Heart left ventricle (tissue), 13 donors: Measurements from ENCODE around the gene CYP2F1.

Source experiments
- CTCF ChIP-seq, 12 donors: fragments of 200-600 bp; sonication (generic) in 4 of 12; IDR thresholded peaks; one replicate each; pipeline versions ENCODE4 v1.5.0 to v1.8.0; 2018 to 2022; ENCODE audit warnings: antibody characterized with exemption in 12 of 12, mild to moderate bottlenecking in 5 of 12
- POLR2A ChIP-seq, 2 donors: fragments of 450-650 bp; IDR thresholded peaks; one replicate each; pipeline ENCODE4 v1.6.1; 2017; ENCODE audit warnings: antibody characterized with exemption in 2 of 2, mild to moderate bottlenecking in 2 of 2, moderate library complexity in 2 of 2
- donor health status: ischemic (EF 13 %, LVEDD 7.1; RV severe dilation, severe dysfunction).
- donor health status: DM: no; HTN: yes; CAD: no.
- donor health status: DM: no; HTN: no; CAD: no.
- donor health status: ischemic (EF 25% LVEDD 6.9; RV normal size, moderate dysfunction).
- donor health status: ischemic (EF 25% LVEDD 5.7; RV mildly dilated, moderate dysfunction).
- donor health status: ischemic (EF 35%, LVEDD 5.7; RV mildly dilated, moderate dysfunction).
- donor health status: nonischemic (EF 11% LVEDD 7.7; RV severe dilation, severe dysfunction).
- donor health status: DM: yes; HTN: yes; CAD: no.
- donor health status: PGD.
- donor health status: ischemic (EF 29% LVEDD 5.4; RV normal size, mild dysfunction).
- donor health status: nonischemic (EF 23%, LVEDD 6.1; RV moderate dilation, normal function).

DNA sequence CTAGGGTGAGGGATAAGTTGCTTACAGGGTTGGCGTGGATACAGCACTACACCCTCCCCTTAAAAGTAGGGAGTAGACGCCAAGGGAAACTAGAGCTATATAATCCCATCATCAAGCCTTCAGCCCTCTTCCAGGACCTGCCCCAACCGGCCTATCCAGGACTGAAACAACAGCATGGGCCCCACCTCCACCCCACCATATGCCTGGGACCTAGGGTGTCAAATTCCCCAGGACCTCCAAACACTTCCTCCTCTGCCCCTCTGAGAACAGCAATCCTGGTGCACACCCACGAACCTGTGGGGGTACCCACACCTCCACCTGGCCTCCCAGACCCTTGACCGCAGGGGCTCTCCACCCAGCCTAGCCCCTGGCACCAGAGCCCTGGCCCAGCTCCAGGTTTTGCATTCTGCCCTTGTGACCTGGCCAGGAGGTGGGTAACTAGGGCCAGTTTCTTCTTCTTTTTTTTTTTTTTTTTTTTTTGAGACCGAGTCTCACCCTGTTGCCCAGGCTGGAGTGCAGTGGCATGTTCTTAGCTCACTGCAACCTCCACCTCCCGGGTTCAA, 1.4 kb upstream of the CYP2F1 start:
- no peak for TF ChIP-seq CTCF (IDR thresholded peaks at IDR 0.05)
- no peak for TF ChIP-seq POLR2A (IDR thresholded peaks at IDR 0.05)
